Activated CD4-positive, alpha-beta T cell treated with anti-CD3 and anti-CD28 coated beads, Interleukin-2, amount 50 U/mL, for 4 hours (primary cell): ENCODE data around the gene CDH4.

Experiments
- DNase-seq, 2 experiments: peaks; one replicate each; pipeline ENCODE4 v3.0.0-alpha.2; 2020

CDH4 gene

GRCh38 chr20:61684583-61685235 is 432.6 kb downstream of the CDH4 start:
- no peak for DNase-seq

- DNase-seq, result no peak
These were observed 433.4 kb downstream of the CDH4 start for GRCh38 chr20:61685462-61685861.

GRCh38 chr20:61686051-61686936 is 434.2 kb downstream of the CDH4 start:
- DNase-seq, result no peak

- no peak for DNase-seq
These were observed 436.4 kb downstream of the CDH4 start for GRCh38 chr20:61688411-61688810.

GRCh38 chr20:61690150-61690549 is 438.1 kb downstream of the CDH4 start:
- no peak for DNase-seq

GRCh38 chr20:61690993-61691838 is 439.2 kb downstream of the CDH4 start:
- no peak for DNase-seq

- no peak for DNase-seq
These were observed 439.9 kb downstream of the CDH4 start for GRCh38 chr20:61691978-61692377.

GRCh38 chr20:61692479-61692878 is 440.4 kb downstream of the CDH4 start:
- no peak for DNase-seq

- DNase-seq, result no peak
These were observed 441.1 kb downstream of the CDH4 start for GRCh38 chr20:61693055-61693600.

GRCh38 chr20:61694682-61695081 is 442.6 kb downstream of the CDH4 start:
- DNase-seq, result no peak

- DNase-seq, result no peak
These were observed 443.7 kb downstream of the CDH4 start for GRCh38 chr20:61695741-61696140.

- DNase-seq, result no peak
These were observed 444.2 kb downstream of the CDH4 start for GRCh38 chr20:61696181-61696735.

- DNase-seq, result no peak
These were observed 445.9 kb downstream of the CDH4 start for GRCh38 chr20:61697666-61698597.

GRCh38 chr20:61698598-61699494 is 446.8 kb downstream of the CDH4 start:
- DNase-seq, result no peak

GRCh38 chr20:61699495-61700374 is 447.7 kb downstream of the CDH4 start:
- no peak for DNase-seq

GRCh38 chr20:61700595-61701140 is 448.6 kb downstream of the CDH4 start:
- no peak for DNase-seq

GRCh38 chr20:61701401-61701800 is 449.3 kb downstream of the CDH4 start:
- DNase-seq, result no peak

- no peak for DNase-seq
These were observed 449.7 kb downstream of the CDH4 start for GRCh38 chr20:61701802-61702201.

- no peak for DNase-seq
These were observed 450.2 kb downstream of the CDH4 start for GRCh38 chr20:61702246-61702645.
